GM19438 (cell line): Measurements from ENCODE around the gene CLDN20.
"Not testable (repeated sequence)": the region's sequence is repeated elsewhere in the genome, so short reads cannot be mapped to it uniquely, and the experiment has no call there.

Source experiments
- ATAC-seq: cut with Tn5 transposase; IDR thresholded peaks from one replicate; pipeline ENCODE4 v1.9.1; 2021; ENCODE audit warnings: low read depth; ENCODE audit not compliant: unreplicated experiment

Gene CLDN20

DNA sequence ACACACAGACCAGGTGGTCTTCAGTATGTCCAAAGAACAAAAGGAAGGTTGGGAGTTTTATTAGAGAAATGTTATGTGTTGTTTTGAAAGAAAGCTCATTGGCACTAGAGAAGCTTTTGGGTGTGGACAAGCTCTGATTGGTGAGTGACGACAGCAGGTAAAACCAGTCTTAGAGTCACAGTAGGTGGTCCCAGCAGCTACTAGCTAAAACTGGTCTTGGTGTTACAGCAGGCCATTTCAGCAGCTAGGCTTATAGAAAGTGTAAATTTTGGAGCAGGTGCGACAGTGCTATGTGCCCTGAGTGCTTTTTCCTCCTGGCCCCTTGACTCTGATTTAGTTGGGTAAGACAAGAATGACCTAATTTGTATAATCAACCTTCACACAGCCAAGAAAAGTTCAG, 3.6 kb downstream of the CLDN20 start:
- no peak for ATAC-seq

DNA sequence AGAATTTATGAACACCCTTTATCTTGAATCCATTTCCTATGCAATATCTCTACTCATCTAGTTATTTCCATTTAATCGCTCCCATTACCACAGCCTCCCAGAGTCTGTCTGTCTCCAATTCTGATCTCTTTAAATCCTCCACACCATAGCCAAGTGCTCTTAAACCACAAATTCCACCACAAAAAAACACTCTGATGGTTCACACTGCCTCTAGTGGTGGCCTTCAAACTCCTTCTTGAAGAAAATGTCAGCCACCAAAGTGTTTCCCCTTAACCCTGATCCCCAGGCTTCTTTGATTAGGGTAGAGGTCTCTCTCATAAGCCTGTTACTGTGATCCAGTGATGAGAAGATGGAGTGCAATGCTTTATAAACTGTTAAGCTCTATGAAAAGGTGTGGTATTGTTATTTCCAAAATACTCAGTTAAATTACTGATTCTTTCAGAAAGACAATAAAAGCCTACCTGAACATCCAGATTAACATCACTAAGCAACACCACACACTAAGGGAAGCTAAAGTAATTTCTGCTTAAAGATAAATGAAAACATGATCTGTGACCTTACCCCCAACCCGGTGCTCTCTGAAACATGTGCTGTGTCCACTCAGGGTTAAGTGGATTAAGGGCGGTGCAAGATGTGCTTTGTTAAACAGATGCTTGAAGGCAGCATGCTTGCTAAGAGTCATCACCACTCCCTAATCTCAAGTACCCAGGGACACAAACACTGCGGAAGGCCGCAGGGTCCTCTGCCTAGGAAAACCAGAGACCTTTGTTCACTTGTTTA, 4.5 kb downstream of the CLDN20 start:
- not testable (repeated sequence) for ATAC-seq

DNA sequence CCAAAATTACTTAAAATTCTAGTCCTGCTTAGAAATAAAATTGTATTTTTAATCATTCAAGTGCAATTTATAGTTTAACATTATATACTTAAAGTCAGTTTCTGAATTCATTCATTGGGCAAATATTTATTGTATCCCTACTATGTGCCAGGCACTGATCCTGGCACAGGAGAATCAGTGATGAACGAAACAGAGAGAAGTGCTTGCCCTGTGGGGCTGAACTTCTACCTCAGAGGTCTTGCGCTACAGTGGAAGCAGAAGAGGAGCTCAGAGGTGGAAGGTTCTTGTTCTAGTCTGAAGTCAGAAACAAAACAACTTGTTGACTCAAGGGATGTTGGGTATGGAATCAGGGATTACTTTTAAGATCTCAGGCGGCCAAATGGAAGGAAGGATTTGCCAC, 6.0 kb downstream of the CLDN20 start:
- ATAC-seq, result no peak

DNA sequence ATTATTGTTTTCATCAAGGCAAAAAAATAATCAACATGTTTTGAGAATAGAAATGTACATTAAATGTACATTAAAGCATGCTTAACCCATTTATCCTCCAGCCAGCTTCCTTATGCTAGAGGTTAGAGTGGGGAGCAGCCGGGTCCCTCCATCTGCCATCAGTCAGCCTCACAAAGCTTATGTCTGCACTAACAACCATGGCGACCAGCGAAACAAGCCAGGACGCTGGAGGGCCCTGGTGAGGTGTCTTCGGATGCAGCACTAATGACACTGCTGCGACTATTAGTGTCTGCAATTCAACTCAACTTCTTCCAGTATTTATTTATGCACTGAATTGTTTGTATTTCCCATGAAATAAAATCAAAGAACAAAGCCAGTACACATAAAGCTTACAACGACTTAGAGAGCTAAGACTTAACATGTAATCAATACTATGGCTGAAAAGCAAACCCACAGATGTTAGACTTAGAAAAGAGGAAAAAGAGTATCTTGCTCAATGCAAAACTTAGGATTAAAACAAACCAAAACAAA, 6.8 kb downstream of the CLDN20 start:
- ATAC-seq, result no peak

DNA sequence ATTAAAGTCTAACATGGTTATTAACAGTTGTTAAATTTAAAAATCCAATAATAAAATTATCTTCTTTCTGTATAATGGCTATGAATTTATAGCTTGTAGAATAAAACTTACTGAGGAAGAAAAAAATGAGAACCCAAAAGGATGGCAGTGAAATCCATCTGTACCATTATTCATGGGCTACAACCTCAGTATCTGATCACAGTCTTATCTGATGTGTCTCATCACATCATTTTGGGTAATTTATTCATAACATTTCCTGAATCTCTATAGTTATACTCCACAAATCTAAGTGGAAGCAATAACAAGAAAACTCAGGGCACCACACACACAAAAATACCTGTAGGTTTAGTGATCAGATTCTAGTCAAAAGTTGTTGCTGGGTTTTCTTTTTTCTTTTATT, 7.3 kb downstream of the CLDN20 start:
- ATAC-seq, result no peak

DNA sequence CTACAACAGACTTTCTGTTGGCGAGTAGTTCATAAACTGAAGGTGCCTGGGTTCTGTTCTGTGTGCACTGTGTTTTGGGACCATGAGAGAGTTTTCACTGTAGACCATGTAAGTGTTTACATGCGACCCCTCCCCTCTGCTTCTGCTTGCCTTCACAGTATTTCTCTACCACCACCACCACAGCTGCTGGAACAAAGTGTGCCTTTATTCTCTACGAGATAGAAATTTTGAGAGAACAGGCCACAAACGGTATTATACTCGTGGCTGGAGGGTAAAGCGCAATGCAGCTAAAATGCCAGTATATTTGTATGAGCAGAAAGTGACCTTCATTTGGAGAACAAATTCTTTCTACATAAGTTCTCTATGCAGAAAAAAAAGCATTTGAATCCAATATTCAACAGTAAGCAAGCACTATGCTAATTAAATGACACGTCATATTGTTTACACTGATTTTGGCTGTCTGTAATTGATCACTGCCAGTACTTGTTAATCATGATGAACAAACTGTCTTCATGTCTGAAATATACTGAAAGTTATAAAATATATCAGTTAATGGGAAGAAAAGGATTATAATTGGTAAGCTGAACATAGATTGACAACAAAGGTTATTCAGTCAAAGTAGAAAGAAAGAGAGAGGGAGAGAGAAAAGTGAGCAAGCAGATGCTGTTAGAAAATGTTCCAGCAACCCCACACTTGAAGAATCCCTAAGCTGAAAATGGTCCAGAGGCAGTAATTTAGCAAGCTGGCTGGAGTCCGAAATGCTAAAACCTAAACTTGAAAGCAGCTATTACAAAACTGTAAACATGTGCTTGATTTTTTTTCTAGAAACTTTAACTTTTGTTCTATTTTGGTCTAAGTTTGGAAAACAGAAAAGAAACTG, 8.8 kb downstream of the CLDN20 start:
- ATAC-seq, result no peak

DNA sequence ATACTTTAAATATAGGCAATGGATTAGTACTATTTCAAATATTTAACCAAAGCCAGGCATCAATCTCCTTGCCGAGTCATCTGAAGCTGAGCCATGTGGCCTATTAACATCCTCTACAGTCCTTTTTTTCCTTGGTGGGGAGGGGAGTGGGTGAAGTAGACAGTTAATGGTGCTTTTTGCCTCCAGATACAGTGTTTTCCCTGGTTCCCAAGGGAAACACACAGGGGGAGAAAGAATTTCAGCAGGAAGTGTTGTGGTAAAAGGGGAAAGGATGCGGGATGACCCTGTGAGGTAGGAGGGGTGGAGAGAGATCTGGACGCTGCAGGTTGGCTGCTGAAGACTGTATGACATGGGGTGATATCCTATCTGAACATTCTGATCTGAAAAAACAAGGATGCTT, 9.6 kb downstream of the CLDN20 start:
- ATAC-seq, result no peak

DNA sequence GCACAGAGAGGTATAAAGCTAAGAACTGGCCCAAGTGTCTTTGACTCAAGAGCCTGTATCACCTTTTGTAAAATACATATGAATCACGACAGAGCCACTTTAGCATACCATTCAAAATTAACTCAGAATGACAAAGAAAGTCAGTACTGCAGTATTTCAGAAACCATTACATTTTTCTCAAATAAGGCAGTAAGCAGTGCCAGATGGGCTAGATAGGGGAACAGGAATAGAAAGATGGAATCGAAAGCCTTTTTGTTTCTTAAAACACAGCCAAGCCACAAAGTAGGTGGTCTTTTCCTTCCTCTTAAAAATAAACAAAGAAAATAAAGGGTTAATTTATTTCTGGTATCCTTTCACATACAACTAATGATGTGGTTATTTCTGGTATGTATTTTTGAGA, 10.3 kb downstream of the CLDN20 start:
- ATAC-seq, result no peak

DNA sequence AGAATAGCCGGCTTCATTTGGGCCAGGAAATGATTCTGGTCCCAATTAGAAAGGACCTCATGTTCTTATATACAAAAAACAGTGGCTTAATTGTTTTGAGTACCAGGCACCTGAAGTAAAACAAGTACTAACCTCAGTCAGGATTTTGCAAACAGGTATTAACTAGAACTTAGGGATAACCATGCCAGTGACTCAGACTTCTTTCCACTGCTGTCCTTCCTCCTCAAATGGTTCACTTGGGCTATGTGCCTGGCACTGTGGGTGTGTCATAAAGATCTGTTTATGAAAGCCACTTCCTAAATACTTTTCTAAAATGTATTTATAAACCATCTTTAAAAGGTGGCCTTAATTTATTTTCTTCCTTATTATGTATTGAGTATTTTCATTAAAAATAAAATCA, 10.7 kb downstream of the CLDN20 start:
- ATAC-seq, result no peak

DNA sequence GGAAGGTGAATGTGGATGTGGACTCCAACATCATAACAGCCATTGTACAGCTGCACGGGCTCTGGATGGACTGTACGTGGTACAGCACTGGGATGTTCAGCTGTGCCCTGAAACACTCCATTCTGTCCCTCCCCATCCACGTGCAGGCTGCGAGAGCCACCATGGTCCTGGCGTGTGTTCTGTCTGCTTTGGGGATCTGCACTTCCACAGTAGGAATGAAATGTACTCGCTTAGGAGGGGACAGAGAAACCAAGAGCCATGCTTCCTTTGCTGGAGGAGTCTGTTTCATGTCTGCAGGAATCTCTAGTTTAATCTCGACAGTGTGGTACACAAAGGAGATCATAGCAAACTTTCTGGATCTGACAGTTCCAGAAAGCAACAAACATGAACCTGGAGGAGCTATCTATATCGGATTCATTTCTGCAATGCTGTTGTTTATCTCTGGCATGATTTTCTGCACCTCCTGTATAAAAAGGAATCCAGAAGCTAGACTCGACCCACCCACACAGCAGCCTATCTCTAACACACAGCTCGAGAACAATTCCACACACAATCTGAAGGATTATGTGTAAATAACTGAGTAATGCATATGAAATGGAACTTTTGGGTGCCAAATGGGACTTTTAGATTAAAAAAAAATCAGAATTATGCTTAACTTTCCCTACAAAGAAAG, 12.1 kb downstream of the CLDN20 start:
- no peak for ATAC-seq

DNA sequence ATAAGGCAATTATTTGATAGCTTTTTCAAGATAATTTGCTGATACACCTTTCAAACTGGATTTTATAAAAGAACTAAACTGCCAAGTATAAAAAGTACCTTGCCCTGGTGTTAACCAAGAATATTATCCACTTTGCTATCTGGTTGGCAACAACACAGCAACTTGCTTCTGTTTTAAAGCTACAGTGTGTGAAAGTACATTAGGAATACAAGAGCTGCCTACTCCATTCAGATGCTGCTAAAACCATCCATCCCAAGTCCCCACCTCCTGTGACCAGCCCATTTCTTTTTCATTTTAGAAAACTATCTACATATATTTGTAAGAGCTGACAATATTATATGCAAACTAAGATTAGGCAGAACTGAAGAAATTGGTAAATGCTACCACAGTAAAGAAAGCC, 12.8 kb downstream of the CLDN20 start:
- no peak for ATAC-seq

DNA sequence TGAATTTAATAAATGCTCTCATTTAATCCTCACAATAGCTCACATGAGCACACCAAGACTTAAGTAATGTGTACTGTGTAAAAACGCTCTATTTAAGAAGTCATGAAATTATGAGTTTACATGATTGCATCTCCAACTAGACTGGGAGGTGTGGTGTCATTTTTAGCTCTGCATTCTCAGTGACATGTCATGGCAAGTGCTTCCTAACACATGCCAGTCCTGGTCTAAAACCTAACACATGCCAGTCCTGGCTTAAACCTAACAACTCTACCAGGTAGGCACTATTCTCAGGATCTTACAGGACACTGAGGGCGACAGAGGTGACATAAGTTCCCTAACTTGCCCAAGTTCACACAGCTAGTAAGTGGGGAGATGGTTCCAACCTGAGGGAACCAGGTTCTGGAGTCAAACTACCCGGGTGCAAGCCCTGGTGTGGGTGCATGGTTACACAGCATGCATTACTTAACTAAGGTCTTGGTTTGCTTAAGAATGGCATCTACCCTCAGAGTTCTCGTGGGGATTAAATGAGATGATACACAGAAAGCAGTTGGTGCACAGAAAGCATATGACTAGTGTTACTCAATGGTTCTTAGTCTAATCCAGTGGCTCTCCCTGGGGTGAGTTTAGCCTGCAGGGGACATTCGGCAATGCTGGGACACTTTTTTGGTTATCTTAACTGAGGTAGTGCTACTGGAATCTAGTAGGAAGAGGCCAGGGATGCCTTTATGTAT, 14.7 kb downstream of the CLDN20 start:
- ATAC-seq, result no peak

DNA sequence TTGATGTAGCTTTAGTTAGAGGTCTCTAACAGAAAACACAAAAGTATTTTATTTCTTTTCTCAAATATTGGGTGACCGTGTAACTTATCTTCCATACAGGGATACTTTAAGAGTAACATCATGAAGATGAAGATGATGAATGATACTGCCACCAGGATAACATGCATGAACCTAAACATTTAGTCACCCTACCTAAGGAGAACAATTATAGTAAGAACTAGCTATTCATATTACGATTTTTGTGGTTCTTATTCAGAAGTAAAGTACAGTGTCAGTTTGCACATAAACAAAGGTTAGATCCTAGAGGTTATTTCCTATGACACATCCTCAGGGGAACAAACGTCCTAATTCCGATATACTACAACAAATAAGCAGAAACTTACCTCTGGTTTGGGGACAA, 21.0 kb downstream of the CLDN20 start:
- no peak for ATAC-seq

DNA sequence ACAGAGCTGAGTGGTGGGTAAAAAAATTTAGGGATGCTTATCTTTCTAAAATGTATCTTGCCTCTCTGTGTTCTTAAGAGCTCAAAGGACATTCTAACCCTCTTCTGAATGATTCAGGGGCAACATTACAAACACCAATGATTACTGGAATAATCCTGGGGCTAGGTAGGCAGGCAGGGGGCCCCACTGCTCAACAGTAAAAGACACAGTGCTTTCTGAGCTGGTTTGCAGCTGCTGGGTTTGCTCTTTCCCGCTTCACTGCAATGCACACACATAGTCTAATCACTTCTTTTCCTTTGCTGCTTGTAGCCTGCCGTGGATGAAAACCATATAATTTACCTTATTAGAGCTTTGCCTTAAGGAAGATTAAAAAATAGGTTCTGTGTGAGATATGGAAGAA, 23.9 kb downstream of the CLDN20 start:
- no peak for ATAC-seq

DNA sequence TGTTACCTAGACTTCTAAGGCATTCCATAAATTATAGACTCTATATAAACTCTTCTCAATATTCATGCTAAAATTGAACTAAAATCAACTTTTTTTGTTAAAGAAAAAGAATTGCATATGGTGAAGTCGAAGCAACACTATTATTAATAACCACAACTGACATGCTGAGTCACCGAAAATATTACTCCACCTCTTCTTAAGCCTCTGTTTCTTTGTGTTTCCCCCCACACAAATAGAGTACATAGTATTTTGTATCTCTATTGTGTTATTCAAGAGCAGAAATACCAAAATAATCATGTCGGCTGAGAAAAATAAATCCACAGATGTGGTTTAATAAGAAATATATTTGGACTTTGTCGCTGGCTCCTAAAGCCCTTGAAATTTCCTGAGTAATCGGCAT, 26.7 kb downstream of the CLDN20 start:
- no peak for ATAC-seq

DNA sequence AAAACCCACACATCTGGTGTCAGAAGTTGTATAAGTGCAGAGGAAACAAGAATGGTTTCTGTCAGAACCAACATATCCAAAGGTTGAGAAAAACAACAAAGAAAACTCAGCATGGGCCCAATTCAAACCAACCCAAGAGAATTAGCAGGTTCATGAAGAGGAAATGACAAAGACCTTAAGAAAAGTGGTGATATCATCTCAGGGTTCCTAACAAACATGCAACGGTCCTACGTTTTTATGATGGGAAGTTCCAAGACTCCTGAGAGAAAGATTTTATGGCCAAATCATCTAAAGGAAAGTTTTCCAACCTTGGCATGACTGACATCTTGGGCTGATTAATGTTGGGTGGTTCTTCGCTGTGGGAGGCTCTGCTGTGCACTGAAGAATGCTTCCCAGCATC, 27.5 kb downstream of the CLDN20 start:
- ATAC-seq, result no peak

DNA sequence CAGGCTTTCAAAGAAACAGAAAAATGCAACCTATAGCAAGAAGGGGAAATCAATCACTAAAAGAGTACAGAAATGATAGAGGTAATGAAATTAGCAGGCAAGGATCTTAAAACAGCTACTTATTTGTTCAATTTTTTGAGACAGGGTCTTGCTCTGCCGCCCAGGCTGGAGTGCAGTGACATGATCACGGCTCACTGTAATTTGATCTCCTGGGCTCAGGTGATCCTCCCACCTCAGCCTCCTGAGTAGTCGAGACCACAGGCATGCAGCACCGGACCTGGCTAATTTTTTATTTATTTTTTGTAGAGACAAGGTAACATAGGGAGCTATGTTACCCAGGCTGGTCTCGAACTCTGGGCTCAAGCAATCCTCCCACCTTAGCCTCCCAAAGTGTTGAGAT, 28.9 kb downstream of the CLDN20 start:
- no peak for ATAC-seq

DNA sequence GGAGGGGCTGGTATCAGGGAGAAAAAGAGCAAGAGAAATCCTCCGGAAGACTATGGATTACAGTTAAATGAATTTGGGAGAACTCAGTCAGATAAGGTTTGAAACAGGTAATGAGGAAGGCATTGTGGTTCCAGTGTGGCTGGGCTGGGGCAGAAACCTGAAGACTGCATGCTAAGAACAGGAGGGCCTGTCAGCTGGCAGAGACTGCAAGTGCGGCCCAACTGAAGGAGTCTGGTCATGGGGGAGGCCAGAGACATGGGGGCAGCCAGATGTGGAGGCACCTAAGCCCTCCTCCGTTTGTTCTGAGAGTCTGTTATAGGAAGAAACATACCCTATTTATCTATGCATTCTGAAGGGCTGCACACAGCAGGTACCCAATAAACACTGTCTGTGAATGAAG, 33.9 kb downstream of the CLDN20 start:
- no peak for ATAC-seq

DNA sequence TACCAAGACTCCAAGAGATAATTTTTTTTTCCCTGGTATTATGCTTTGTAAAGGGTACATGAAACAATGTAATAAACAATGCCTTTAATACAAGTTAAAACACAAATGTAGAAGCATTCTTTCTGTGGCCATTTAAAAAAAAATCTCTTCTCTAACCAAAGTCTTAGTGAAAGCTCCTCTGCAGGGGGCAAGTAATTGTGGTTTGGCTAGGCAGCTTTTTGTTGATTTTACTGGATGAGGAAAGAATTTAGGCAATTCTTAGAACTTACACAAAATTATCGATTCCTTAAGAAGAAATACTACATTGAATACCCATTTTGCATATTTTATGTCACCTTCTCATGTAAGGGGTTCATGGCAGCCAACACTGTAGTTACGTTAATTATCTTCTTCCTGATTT, 38.1 kb downstream of the CLDN20 start:
- no peak for ATAC-seq

DNA sequence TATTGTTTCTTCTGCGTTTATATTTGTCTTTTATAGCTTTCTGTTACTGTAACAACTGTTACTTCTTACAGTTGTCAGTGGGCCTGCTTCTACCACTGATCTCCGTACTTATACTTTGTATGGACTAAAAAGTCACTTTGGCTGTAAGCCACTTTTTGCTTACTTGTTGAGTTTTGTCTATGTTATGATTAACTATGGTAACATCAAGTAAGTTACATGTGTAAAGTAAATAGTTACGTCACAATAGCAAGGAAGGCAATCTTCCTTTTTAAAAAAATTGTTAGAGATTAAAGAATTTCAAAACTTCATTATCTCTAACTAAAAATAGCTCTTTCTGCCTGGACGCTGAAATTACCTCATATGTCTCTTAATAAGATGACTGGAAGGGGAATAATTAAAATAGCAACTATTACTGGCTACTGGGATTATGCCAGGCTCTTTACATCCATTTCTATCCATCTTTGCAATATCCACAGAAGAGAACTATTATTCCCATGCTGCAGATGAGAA, 39.6 kb downstream of the CLDN20 start:
- ATAC-seq, result no peak
